ENCODE results near the gene TEX14.

The TEX14 gene

DNA sequence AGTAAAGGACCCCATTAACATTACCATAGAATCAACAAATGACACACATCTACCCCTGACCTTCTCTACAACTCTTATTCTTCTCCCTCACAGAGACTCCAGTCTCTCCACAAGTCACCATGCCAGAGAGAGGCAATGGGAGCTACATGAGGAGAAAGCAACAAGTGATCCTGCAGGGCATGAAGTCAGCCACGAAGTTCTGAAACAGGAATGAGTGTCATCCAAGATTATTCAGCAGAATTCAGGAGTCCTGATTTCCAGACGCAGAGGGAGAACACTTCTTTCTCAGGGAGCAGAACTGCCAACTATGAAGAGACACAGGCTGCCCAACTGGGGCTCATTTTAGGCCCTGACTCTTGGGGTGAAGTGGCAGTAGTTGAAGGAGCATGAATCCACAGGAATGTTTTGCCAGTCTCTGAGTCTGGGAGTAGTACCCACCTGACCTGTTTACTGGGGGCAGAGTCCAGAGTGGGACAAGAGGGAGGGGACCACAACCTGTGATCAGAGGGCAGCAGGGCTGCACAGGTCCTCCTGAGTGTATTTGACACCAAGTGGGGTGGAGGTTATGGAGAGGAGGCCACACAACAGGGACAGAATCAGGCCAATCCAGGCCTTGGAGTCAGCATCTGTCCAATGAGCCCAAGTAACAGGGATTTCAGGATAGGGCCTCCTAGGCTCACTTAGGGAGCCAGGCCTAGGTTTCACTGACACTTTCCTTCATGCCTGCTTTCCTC is 175.0 kb downstream of the TEX14 start:
- no peak for DNase-seq

DNA sequence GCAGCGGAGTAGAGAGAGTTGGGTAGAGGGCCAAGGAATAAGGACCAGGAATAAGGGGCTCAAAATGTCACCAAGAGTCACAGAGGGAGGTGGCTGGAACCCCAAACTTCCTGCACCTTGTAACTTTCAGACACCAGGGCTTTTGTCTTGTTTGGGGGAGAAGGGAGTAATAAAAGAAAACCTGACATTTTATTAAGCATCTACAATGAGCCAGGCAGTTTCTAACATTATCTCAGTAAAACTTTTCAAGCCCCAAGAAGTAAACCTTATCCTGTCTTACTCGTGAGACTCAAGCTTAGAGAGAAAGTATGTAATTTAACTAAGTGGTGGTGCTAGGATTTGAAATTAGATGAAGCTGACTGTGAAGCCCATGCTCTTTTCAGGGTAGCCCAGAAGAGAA is 176.6 kb downstream of the TEX14 start:
- no peak for DNase-seq

DNA sequence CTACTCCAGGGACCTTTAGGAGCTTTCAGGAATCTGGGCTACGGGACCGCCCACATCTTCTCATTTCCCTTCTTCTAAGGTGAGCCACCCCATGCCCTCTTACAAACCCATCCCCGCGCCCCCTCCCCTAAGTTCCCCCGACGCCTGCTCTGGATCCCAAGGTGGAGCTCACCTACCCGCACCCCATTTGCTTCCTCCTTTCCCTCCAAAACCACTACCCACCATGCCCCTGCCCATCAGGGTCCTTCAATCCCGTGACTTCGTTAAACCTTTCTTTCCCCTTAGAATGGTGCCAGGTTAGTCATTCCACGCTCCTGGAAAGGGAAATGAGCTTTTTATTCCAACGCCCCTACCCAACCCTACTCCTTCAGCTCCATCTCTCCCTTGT is 177.1 kb downstream of the TEX14 start:
- no peak for DNase-seq

DNA sequence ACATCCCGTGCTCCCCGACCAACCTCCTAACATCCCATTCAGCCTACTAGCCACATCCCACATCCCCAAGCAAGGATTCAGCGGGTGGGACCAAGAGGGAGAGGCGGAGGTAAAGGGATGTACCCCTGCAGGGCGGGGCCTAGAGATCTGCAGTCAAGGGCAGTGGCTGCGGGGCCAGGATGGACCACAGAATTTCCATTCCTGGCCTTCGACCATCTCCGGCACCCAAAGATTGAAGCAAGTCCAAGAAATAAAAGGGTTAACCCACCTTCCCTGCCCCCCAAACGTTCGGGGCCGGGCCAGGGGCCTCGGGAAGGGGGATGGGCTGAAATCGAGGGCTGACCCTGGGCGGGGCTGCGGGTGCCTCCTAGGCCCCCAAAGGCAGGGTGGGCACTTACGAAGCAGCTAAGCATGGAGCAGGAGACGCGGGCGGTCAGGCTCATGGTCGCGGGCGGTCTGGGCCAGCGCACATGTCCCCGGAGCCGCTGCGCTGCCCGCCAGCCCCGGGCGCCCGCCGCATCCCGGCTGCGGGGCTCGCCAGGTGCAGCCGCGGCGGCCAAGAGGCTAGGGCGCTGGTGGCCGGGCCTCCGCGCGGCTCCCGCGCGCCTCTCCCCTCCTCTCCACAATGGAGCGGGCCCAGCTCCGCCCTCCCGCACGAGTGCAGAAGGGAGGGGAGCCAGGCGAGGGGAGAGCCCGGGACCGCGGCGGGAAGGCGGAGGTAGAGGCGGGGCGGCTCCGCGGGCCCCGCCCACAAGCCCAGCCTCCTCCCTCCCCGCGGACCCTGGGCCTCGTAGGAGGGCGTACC is 177.7 kb downstream of the TEX14 start, which contains the start of gene MTMR4:
TSS of gene MTMR4 (minus strand) at position 674 of the 805 bp plus-strand sequence. CDS start at position 443, 231 bp downstream.
- peak; percentile 73 for DNase-seq

DNA sequence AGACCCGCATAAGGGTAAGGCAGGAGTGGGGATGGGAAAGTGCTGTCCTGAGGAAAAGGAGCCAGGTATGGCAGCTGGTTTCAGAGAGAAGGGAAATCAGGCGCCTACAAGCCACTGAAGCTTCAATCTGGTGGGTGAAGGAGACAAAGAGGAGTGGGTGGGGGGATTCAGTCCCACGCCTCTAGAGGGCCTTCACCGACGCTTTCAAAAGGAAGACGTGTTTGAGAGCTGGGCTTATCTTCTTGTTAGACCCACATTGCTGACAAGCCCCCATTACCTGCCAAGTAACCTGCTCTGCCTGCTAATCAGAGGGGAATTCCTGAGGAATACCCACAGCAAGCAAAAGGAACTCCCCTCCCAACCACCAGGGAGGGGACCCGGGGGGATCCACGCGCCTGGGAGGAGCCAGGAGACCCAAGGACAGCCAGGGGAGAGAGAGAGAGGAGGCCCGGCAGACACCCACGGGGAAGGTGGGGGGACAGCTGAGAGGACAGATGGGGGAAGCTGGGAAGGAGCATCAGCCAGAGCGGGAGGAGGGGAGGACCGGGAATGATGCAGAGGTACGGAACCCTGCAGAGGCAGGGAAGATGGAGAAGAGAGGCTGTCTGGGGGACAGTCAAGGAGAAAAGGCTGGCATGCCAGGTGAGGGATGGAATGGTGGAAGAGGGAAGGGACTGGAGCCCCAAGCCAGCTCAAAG is 178.4 kb downstream of the TEX14 start:
- DNase-seq, result no peak

DNA sequence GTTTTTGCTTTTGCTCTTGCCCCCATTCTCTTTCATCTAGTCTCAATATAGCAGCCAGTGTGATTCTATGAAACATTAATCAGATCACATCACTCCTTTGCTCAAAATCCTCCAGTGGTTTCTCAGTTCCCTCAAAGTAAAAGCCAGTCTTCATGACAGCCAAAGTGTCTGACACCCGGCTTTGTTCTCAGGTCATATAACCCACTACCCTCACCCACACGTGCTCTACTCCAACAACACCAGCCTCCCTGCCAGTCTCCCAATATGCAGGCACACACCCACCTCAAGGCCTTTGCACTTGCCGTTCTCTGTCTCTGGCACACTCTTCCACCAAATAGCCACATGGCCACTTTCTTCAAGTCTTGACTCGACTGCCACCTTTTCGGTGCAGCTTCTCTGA is 181.8 kb downstream of the TEX14 start:
- DNase-seq, result no peak

DNA sequence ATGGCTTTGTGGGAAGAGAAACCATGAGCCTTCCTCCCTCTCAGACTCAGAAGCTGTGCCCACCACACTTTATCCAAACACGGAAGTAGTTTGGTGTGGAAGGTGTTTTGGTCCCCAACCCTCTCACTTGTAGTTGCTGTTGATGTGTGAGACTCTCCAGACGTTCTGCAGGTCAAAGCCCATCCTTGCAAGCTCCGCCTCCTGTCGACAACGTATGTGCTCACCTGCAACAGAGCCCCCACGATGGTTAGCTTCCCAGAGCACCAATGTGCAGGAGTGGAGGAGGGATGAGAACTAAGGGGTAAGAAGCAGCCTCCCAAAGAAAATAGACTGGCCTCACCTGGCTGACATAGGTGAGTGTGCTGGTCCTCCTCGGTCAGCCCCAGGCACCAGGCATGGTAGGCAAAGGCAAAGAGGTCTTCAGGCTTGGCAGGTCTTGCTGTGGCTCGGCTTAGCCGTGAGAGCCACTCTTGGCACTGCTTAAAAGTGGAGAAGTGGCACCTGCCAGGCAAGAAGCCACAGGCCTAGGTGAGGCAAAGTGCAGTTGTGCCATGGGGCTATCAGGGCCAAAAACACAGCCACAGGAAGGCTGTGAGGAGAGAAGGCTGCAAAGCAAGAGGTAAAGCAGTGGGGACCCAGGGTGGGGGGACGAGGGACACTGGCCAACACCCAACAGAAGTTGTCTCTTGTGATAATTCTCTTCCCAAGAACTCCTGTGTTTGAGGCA is 183.3 kb downstream of the TEX14 start:
- no peak for DNase-seq

DNA sequence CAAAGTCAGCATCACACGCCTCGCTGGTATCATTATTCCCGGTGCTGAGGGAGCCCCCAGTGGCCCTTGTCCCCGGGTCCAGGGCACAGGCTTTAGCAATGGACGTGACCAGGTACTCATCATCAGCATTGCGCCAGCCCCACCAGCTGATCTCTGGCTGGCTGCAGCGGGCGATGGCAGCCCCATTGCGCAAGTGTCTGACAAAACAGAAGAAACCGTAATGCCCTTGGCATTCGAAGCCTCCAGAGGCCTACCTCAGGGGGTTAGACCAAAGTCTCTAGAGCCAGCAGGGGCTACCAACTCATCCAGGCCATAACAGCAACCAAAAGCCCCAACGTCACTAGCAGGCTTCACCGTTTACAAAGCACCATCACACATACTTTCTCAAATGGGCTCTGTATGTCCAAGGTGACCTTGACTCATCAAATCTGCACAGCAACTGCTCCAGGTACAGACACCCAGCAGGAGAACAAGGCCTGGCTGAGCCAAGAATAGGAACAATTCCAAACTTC is 184.7 kb downstream of the TEX14 start:
- no peak for DNase-seq

Data from NCI-H748 treated with DMSO at 0.1 percent for 48 hours (cell line).